ENCODE measurements around the gene P2RY6.

- TF ChIP-seq CEBPB (IDR thresholded peaks at IDR 0.05) (no peak), EP300 (IDR thresholded peaks at IDR 0.05; ENCODE audit: borderline replicate concordance) (no peak), TCF12 (IDR thresholded peaks at IDR 0.05; ENCODE audit: low read depth) (no peak), RAD21 (IDR thresholded peaks at IDR 0.05; ENCODE audit: low read depth) (no peak), CREB1 (IDR thresholded peaks at IDR 0.05; ENCODE audit: low read depth) (no peak), TEAD4 (IDR thresholded peaks at IDR 0.05) (no peak)
- TF ChIP-seq, protein P1, sequence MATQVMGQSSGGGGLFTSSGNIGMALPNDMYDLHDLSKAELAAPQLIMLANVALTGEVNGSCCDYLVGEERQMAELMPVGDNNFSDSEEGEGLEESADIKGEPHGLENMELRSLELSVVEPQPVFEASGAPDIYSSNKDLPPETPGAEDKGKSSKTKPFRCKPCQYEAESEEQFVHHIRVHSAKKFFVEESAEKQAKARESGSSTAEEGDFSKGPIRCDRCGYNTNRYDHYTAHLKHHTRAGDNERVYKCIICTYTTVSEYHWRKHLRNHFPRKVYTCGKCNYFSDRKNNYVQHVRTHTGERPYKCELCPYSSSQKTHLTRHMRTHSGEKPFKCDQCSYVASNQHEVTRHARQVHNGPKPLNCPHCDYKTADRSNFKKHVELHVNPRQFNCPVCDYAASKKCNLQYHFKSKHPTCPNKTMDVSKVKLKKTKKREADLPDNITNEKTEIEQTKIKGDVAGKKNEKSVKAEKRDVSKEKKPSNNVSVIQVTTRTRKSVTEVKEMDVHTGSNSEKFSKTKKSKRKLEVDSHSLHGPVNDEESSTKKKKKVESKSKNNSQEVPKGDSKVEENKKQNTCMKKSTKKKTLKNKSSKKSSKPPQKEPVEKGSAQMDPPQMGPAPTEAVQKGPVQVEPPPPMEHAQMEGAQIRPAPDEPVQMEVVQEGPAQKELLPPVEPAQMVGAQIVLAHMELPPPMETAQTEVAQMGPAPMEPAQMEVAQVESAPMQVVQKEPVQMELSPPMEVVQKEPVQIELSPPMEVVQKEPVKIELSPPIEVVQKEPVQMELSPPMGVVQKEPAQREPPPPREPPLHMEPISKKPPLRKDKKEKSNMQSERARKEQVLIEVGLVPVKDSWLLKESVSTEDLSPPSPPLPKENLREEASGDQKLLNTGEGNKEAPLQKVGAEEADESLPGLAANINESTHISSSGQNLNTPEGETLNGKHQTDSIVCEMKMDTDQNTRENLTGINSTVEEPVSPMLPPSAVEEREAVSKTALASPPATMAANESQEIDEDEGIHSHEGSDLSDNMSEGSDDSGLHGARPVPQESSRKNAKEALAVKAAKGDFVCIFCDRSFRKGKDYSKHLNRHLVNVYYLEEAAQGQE (IDR thresholded peaks at IDR 0.05; ENCODE audit: low read depth): no peak
- TF ChIP-seq, protein P2, sequence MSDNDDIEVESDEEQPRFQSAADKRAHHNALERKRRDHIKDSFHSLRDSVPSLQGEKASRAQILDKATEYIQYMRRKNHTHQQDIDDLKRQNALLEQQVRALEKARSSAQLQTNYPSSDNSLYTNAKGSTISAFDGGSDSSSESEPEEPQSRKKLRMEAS (IDR thresholded peaks at IDR 0.05): no peak
Observed at GRCh38 chr11:73318501-73319011, 46.4 kb downstream of the P2RY6 start.

All from Ishikawa (cell line).